ENCODE measurements around the gene LRRC40.
A peak's percentile ranks its signal among the peaks of the same experiment; 100 is the strongest.

LRRC40 gene

GRCh38 chr1:70224954-70225353 lies 19.6 kb upstream of the LRRC40 start:
- 0 out of 22 replicates have a peak overlapping the region, but pooled peaks of 1 of the 11 experiments have one; percentile 81 for H3K4me2 ChIP-seq
- H3K36me3 ChIP-seq: peaks cover 58 to 73% (median 68%) of the 10 kb centered on the region in 11 experiments

GRCh38 chr1:70222716-70223235 lies 17.4 kb upstream of the LRRC40 start:
- TF ChIP-seq Cebpa-rat (IDR thresholded peaks at IDR 0.05): no peak
- Histone ChIP-seq H3K4me2 (peak overlapping the region; percentile 47 to 93 (median 81); a peak in 21 of 22 replicates), H3K4me3 (peak overlapping the region; percentile 72 to 86 (median 79); a peak in 18 of 20 replicates), H3K36me3 (peaks cover 43 to 56% (median 50%) of the 10 kb centered on the region in 11 experiments), H3K27me3 (no peaks in the 10 kb centered on the region), H3K9me3 (replicated peaks in 1 of 11) (no peaks in the 10 kb centered on the region), H3K9ac (peak overlapping the region; percentile 95 to 99 (median 96); a peak in 15 of 22 replicates), H3K4me1 (peaks cover 26 to 52% (median 33%) of the 10 kb centered on the region in 10 experiments), H4K20me1 (peaks cover 51 to 89% (median 60%) of the 10 kb centered on the region in 11 experiments), H3K27ac (peak overlapping the region in 9 of 11 experiments; percentile 19 to 99 (median 96); a peak in 12 of 22 replicates)

More at GRCh38 chr1:70224954-70225353, 19.6 kb upstream of the LRRC40 start:
- TF ChIP-seq Cebpa-rat (IDR thresholded peaks at IDR 0.05): no peak
- Histone ChIP-seq H3K4me1 (peaks cover 20 to 42% (median 29%) of the 10 kb centered on the region in 10 experiments), H4K20me1 (peaks cover 63 to 84% (median 78%) of the 10 kb centered on the region in 11 experiments), H3K27me3 (no peaks in the 10 kb centered on the region), H3K27ac (no peak overlapping the region), H3K9me3 (replicated peaks in 1 of 11) (no peaks in the 10 kb centered on the region), H3K4me3 (no peak overlapping the region), H3K9ac (no peak overlapping the region)

GRCh38 chr1:70221238-70222121 lies 16.1 kb upstream of the LRRC40 start, which contains the start of gene SRSF11:
Gene SRSF11, plus strand, starts transcription at chr1:70221380. Its CDS starts 257 bp downstream, at chr1:70221637.
- Histone ChIP-seq H3K4me1 (peaks cover 26 to 41% (median 33%) of the 10 kb centered on the region in 10 experiments), H3K27ac (peak within 1 kb of the TSS; percentile 93 to 99 (median 96)), H3K4me3 (peak within 1 kb of the TSS; percentile 72 to 86 (median 79)), H3K27me3 (no peaks in the 10 kb centered on the region), H3K9ac (peak within 1 kb of the TSS; percentile 95 to 99 (median 96)), H4K20me1 (peaks cover 42 to 87% (median 59%) of the 10 kb centered on the region in 11 experiments), H3K4me2 (peak within 1 kb of the TSS; percentile 71 to 93 (median 81)), H3K9me3 (replicated peaks in 1 of 11) (no peaks in the 10 kb centered on the region), H3K36me3 (peaks cover 36 to 54% (median 49%) of the 10 kb centered on the region in 11 experiments)
- no peak for TF ChIP-seq Cebpa-rat (IDR thresholded peaks at IDR 0.05)

- H3K27ac ChIP-seq: peak overlapping the region; percentile 93 to 99 (median 96); a peak in 21 of 22 replicates
- peak overlapping the region; percentile 72 to 86 (median 79) for H3K4me3 ChIP-seq
- H3K4me1 ChIP-seq: peaks cover 26 to 41% (median 33%) of the 10 kb centered on the region in 10 experiments
- peak overlapping the region; percentile 95 to 99 (median 96) for H3K9ac ChIP-seq
- H3K27me3 ChIP-seq: no peaks in the 10 kb centered on the region
- TF ChIP-seq Cebpa-rat (IDR thresholded peaks at IDR 0.05): no peak
- no peaks in the 10 kb centered on the region for H3K9me3 ChIP-seq (replicated peaks in 1 of 11)
- H4K20me1 ChIP-seq: peaks cover 40 to 87% (median 59%) of the 10 kb centered on the region in 11 experiments
- peak overlapping the region; percentile 71 to 91 (median 80) for H3K4me2 ChIP-seq
- peaks cover 38 to 54% (median 49%) of the 10 kb centered on the region in 11 experiments for H3K36me3 ChIP-seq
Observed at GRCh38 chr1:70220517-70221237, 15.3 kb upstream of the LRRC40 start.

- H3K27me3 ChIP-seq: no peaks in the 10 kb centered on the region
- peak overlapping the region in 6 of 11 experiments; percentile 8 to 99 (median 94); a peak in 7 of 22 replicates for H3K27ac ChIP-seq
- H3K9me3 ChIP-seq (replicated peaks in 1 of 11): no peaks in the 10 kb centered on the region
- H4K20me1 ChIP-seq: peaks cover 40 to 87% (median 59%) of the 10 kb centered on the region in 11 experiments
- peak overlapping the region in 6 of 11 experiments; percentile 18 to 99 (median 64); a peak in 7 of 22 replicates for H3K9ac ChIP-seq
- TF ChIP-seq Cebpa-rat (IDR thresholded peaks at IDR 0.05): no peak
- peak overlapping the region; percentile 71 to 91 (median 80); a peak in 17 of 22 replicates for H3K4me2 ChIP-seq
- peaks cover 37 to 54% (median 49%) of the 10 kb centered on the region in 11 experiments for H3K36me3 ChIP-seq
- peaks cover 26 to 41% (median 33%) of the 10 kb centered on the region in 10 experiments for H3K4me1 ChIP-seq
- no peak overlapping the region for H3K4me3 ChIP-seq
Observed at GRCh38 chr1:70220015-70220414, 14.6 kb upstream of the LRRC40 start.

GRCh38 chr1:70211541-70211940 lies 6.2 kb upstream of the LRRC40 start:
- Histone ChIP-seq H3K36me3 (peaks cover 44 to 76% (median 53%) of the 10 kb centered on the region in 11 experiments), H3K4me2 (no peak overlapping the region), H3K27ac (no peak overlapping the region), H3K4me3 (no peak overlapping the region), H3K4me1 (peaks cover 18 to 41% (median 27%) of the 10 kb centered on the region in 10 experiments), H4K20me1 (peaks cover 58 to 100% (median 95%) of the 10 kb centered on the region in 11 experiments), H3K9ac (no peak overlapping the region), H3K27me3 (no peaks in the 10 kb centered on the region), H3K9me3 (replicated peaks in 1 of 11) (no peaks in the 10 kb centered on the region)
- TF ChIP-seq Cebpa-rat (IDR thresholded peaks at IDR 0.05): no peak

GRCh38 chr1:70210820-70211219 lies 5.4 kb upstream of the LRRC40 start:
- H3K4me2 ChIP-seq: no peak overlapping the region
- H3K4me1 ChIP-seq: peaks cover 19 to 43% (median 29%) of the 10 kb centered on the region in 10 experiments
- no peak for TF ChIP-seq Cebpa-rat (IDR thresholded peaks at IDR 0.05)
- no peak overlapping the region for H3K4me3 ChIP-seq
- peaks cover 53 to 98% (median 91%) of the 10 kb centered on the region in 11 experiments for H4K20me1 ChIP-seq
- peaks cover 37 to 69% (median 45%) of the 10 kb centered on the region in 11 experiments for H3K36me3 ChIP-seq
- 0 out of 22 replicates have a peak overlapping the region, but pooled peaks of 1 of the 11 experiments have one; percentile 45 for H3K9ac ChIP-seq
- H3K27me3 ChIP-seq: no peaks in the 10 kb centered on the region
- H3K27ac ChIP-seq: no peak overlapping the region
- no peaks in the 10 kb centered on the region for H3K9me3 ChIP-seq (replicated peaks in 1 of 11)

GRCh38 chr1:70208292-70208691 lies 2.9 kb upstream of the LRRC40 start:
- H3K9ac ChIP-seq: no peak overlapping the region
- H3K4me1 ChIP-seq: peaks cover 34 to 57% (median 43%) of the 10 kb centered on the region in 10 experiments
- no peaks in the 10 kb centered on the region for H3K9me3 ChIP-seq (replicated peaks in 1 of 11)
- no peaks in the 10 kb centered on the region for H3K27me3 ChIP-seq
- no peak overlapping the region; a peak in 1 of 20 replicates for H3K4me3 ChIP-seq
- peaks cover 33 to 77% (median 66%) of the 10 kb centered on the region in 11 experiments; a peak in 21 of 22 replicates for H4K20me1 ChIP-seq
- TF ChIP-seq Cebpa-rat (IDR thresholded peaks at IDR 0.05): no peak
- H3K27ac ChIP-seq: no peak overlapping the region
- H3K4me2 ChIP-seq: peak overlapping the region; percentile 3 to 96 (median 89); a peak in 15 of 22 replicates
- peaks cover 25 to 51% (median 31%) of the 10 kb centered on the region in 11 experiments for H3K36me3 ChIP-seq
